Body of pancreas (tissue), 4 donors: ENCODE data around the gene POGK.

ENCODE experiments used
- POLR2A ChIP-seq, 3 donors: fragments of 450-650 bp; IDR thresholded peaks; one replicate each; pipeline ENCODE4 v1.6.1; 2016; ENCODE audit warnings: antibody characterized with exemption in 3 of 3, mild to moderate bottlenecking in 2 of 3
- TF ChIP-seq, protein P1 (sequence below), 7 experiments: fragments of 450-650 bp in 4 of 7; fragments of 200-600 bp in 3 of 7; sonication (generic) in 3 of 7; IDR thresholded peaks; one replicate each; pipeline ENCODE4 v1.5.1; 2016 to 2019; ENCODE audit warnings: antibody characterized with exemption in 7 of 7

DNA sequence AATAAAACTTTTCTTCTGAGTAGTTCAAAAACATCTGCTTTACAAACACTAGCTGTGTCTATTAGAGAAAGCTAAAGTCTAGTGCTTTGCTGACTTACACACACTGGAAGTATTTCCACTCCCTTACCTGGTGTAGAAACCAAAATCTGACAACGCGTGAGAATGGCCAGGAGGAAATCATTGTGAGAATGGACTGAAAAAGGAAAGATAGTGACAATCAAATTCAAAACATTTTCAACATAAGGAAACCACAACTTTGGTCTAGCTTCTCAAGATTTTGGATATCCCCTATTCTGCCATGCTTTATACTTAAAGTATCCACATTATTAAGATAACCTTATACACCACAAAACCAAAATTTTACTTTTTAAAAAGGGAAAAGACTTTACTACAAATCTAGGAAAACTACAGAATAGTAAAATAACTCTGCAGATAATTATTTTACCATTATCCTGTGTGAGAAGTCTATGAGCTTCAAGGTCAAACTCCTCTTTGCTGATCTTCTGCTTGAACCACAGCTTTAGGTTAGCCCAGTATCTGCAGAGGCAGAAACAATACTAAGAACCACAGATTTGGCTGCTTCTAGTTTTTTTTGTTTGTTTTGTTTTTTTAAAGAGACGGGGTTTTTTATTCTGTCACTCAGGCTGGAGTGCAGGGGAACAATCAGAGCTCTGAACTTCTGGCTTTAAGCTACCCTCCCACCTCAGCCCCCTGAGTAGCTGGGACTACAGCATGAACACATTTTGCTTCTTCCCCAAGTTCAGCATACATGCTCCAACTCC, 30.2 kb downstream of the POGK start:
- no peak for TF ChIP-seq POLR2A (IDR thresholded peaks at IDR 0.05)
- TF ChIP-seq, protein P1, sequence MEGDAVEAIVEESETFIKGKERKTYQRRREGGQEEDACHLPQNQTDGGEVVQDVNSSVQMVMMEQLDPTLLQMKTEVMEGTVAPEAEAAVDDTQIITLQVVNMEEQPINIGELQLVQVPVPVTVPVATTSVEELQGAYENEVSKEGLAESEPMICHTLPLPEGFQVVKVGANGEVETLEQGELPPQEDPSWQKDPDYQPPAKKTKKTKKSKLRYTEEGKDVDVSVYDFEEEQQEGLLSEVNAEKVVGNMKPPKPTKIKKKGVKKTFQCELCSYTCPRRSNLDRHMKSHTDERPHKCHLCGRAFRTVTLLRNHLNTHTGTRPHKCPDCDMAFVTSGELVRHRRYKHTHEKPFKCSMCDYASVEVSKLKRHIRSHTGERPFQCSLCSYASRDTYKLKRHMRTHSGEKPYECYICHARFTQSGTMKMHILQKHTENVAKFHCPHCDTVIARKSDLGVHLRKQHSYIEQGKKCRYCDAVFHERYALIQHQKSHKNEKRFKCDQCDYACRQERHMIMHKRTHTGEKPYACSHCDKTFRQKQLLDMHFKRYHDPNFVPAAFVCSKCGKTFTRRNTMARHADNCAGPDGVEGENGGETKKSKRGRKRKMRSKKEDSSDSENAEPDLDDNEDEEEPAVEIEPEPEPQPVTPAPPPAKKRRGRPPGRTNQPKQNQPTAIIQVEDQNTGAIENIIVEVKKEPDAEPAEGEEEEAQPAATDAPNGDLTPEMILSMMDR (IDR thresholded peaks at IDR 0.05) = no peak
